Activated CD4-positive, alpha-beta memory T cell treated with anti-CD3 and anti-CD28 coated beads for 36 hours (primary cell): ENCODE data around the gene MICAL1. TPM values are rescaled to one million over a fixed set of nuclear protein-coding genes. Genes with fewer than 3 reads are reported as not detected.
A peak's percentile ranks its signal among the peaks of the same experiment; 100 is the strongest.

ENCODE experiments used
- CTCF ChIA-PET: fragments of 350-600 bp; sonication (Branson Sonifier 250); formaldehyde crosslinking; loops from one replicate; lab custom pipeline; 2021; ENCODE audit warnings: antibody characterized with exemption, inconsistent platforms; lab: Charles Lee
- POLR2A ChIA-PET: fragments of 350-600 bp; sonication (Branson Sonifier 250); formaldehyde crosslinking; loops from one replicate; lab custom pipeline; 2021; ENCODE audit warnings: antibody characterized with exemption; lab: Charles Lee
- DNase-seq: peaks from one replicate; pipeline ENCODE4 v3.0.0-alpha.2; 2020
- H3K27ac Mint-ChIP-seq: one replicate; pipeline ENCODE4 v1.8.0; 2021; ENCODE audit warnings: mixed read lengths
- H3K27me3 Mint-ChIP-seq: one replicate; pipeline ENCODE4 v1.8.0; 2021; ENCODE audit warnings: mixed read lengths
- H3K36me3 Mint-ChIP-seq: one replicate; pipeline ENCODE4 v1.8.0; 2021; ENCODE audit warnings: mixed read lengths
- H3K4me1 Mint-ChIP-seq: one replicate; pipeline ENCODE4 v1.8.0; 2021; ENCODE audit warnings: low read depth, mixed read lengths
- H3K4me3 Mint-ChIP-seq: one replicate; pipeline ENCODE4 v1.8.0; 2021; ENCODE audit warnings: mild to moderate bottlenecking, mixed read lengths
- H3K9me3 Mint-ChIP-seq: one replicate; pipeline ENCODE4 v1.8.0; 2021; ENCODE audit warnings: mixed read lengths
- intact Hi-C: fragments of 100-400 bp; cut with micrococcal nuclease; formaldehyde crosslinking; loops from one replicate; pipeline ENCODE4 v1.15.1; 2023
- total RNA-seq, 2 experiments: library from RNA; stranded (reverse); gene quantifications; one replicate each; pipeline ENCODE4 v1.2.3, GENCODE V29; 2021

MICAL1 gene
- total RNA-seq, 2 experiments from 2014 or later = 39.4 to 45.0 TPM

DNA sequence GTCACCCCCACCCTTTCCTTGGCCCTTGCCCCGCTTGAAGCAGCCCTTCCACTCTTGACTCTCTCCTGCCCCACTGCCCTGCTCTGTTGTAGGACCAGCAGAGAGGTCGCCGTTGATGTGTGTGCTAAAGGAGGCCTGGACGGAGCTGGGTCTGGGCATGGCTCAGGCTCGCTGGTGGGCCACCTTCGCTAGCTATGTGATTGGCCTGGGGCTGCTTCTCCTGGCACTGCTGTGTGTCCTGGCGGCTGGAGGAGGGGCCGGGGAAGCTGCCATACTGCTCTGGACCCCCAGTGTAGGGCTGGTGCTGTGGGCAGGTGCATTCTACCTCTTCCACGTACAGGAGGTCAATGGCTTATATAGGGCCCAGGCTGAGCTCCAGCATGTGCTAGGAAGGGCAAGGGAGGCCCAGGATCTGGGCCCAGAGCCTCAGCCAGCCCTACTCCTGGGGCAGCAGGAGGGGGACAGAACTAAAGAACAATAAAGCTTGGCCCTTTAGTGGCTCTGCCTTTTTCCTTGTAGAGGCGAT is 12.1 kb downstream of the MICAL1 start:
- H3K27ac Mint-ChIP-seq = no peak overlapping the region
- peaks cover 23% of the 10 kb centered on the region for H3K4me1 Mint-ChIP-seq
- no peak for DNase-seq

GRCh38 chr6:109442393-109442924 is 13.1 kb downstream of the MICAL1 start:
- no peak for DNase-seq
- Mint-ChIP-seq H3K4me3 (peak overlapping the region; percentile 87), H3K27me3 (no peaks in the 10 kb centered on the region), H3K4me1 (peaks cover 21% of the 10 kb centered on the region), H3K27ac (peak overlapping the region; percentile 28), H3K36me3 (peaks cover 17% of the 10 kb centered on the region), H3K9me3 (no peaks in the 10 kb centered on the region)
- intact Hi-C loops = loop anchor here (5.0 kb wide), 1 partner anchor 255 kb away; no protein-coding TSS in a partner anchor
- POLR2A ChIA-PET = interaction anchor here (1.6 to 3.5 kb wide), 5 partner anchors 8 to 69 kb away, joined by 8 to 37 read pairs (median 14); partner anchors contain the start of genes CD164, MICAL1 and ZBTB24
- CTCF ChIA-PET = interaction anchor here (1.2 to 6.0 kb wide), 5 partner anchors 9 to 255 kb away, joined by 3 to 37 read pairs (median 8); partner anchors contain the start of gene MICAL1

More for the DNA sequence above, 12.1 kb downstream of the MICAL1 start:
- ChIA-PET CTCF (interaction anchor here (0.6 to 6.0 kb wide), 3 partner anchors 12 to 596 kb away, joined by 3 to 37 read pairs (median 4); partner anchors contain the start of gene MICAL1), POLR2A (interaction anchor here (1.5 to 3.5 kb wide), 4 partner anchors 10 to 61 kb away, joined by 4 to 37 read pairs (median 8); partner anchors contain the start of genes CD164, MICAL1 and ZBTB24)
- Mint-ChIP-seq H3K27me3 (no peaks in the 10 kb centered on the region), H3K9me3 (no peaks in the 10 kb centered on the region), H3K4me3 (no peak overlapping the region), H3K36me3 (peaks cover 17% of the 10 kb centered on the region)
- intact Hi-C loops = loop anchor here (5.0 kb wide), 1 partner anchor 256 kb away; no protein-coding TSS in a partner anchor

DNA sequence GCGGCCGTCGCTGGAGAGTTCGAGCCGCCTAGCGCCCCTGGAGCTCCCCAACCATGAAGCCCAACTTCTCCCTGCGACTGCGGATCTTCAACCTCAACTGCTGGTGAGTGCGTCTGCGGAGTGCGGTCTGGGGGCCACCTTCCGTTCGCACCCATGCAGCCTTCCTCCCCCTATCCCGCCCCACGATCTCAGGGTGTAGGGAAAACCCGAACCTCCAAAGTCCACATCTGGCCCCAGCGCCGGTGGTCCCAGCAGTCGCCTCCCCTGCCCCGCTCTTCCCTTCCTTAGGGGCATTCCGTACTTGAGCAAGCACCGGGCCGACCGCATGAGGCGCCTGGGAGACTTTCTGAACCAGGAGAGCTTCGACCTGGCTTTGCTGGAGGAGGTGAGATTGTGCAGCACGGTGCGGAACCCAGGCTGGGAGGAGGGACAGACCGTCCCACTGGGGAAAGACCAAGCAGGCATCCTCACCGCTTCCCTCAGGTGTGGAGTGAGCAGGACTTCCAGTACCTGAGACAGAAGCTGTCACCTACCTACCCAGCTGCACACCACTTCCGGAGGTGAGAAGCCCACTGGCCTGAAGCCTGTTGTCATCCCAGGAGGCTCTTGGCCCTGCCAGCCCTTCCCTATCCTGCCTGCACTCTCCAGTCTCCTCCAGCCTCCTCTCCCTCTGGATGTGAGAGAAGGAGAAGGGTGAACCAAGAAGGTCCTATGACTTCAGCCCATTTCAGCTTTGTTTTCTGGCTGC is 14.3 kb downstream of the MICAL1 start:
- CTCF ChIA-PET = interaction anchor here (1.2 to 6.0 kb wide), 7 partner anchors 11 to 254 kb away, joined by 3 to 37 read pairs (median 8); partner anchors contain the start of gene MICAL1
- Mint-ChIP-seq H3K36me3 (peaks cover 17% of the 10 kb centered on the region), H3K9me3 (no peaks in the 10 kb centered on the region), H3K27ac (peak overlapping the region; percentile 82), H3K4me1 (peaks cover 21% of the 10 kb centered on the region), H3K4me3 (peak overlapping the region; percentile 87), H3K27me3 (no peaks in the 10 kb centered on the region)
- intact Hi-C loops = loop anchor here (2.0 to 5.0 kb wide), 3 partner anchors 42 to 346 kb away; partner anchors contain the start of genes CEP57L1, SESN1 and ZBTB24
- POLR2A ChIA-PET = interaction anchor here (0.8 to 3.5 kb wide), 9 partner anchors 9 to 68 kb away, joined by 3 to 37 read pairs (median 8); partner anchors contain the start of genes CD164, MICAL1 and ZBTB24
- peak; percentile 64 for DNase-seq

DNA sequence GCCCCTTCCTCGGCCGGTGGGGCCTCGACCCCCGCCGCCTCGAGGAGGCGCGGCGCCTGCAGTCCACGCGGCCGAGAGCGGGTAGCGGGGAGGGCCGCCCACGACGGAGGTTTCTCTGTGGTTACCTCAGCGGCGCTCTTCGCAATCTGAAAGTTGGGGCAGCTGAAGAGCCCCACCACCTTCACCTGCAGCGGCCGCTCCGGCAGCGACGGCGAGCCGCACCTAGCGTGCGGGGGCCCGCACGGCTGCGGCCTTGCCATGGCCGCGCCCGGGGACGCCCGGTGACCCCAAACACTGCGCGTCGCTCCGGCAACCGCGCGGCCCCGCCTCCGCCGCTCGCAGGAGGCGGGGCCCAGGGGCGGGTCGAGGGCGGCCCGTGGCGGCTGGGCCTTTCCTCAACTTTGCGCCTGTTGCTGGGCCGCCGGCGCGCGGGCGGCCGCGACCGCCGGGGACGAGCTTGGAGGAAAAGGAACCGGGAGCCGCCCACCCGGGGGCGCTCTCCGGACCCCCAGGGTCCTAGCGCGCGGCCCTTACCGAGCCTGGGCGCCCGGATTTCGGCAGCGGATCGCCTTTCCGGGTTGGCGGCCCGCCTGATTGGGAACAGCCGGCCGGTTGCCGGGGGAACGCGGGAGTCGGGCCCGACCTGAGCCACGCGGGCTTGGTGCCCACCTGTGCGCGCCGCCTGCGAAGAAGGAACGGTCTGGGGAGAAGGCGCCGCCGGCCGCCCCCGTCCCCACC is 15.1 kb downstream of the MICAL1 start, which contains the start of the genes PPIL6 and SMPD2:
PPIL6 (minus strand) TSS at position 298 of the 738 bp plus-strand sequence; CDS start at position 260, 38 bp downstream.
SMPD2 (plus strand) TSS at position 394 of the 738 bp plus-strand sequence. CDS start 398 bp downstream, outside the sequence.
- H3K36me3 Mint-ChIP-seq = peaks cover 16% of the 10 kb centered on the region
- ChIA-PET POLR2A (interaction anchor here (1.1 to 3.5 kb wide), 8 partner anchors 10 to 67 kb away, joined by 3 to 37 read pairs (median 9); partner anchors contain the start of genes CD164, MICAL1 and ZBTB24), CTCF (interaction anchor here (1.0 to 2.9 kb wide), 5 partner anchors 10 to 57 kb away, joined by 3 to 19 read pairs (median 8); partner anchors contain the start of gene MICAL1)
- peak within 1 kb of the TSS; percentile 82 for H3K27ac Mint-ChIP-seq
- H3K4me3 Mint-ChIP-seq = peak within 1 kb of the TSS; percentile 87
- H3K27me3 Mint-ChIP-seq = no peaks in the 10 kb centered on the region
- peak; percentile 84 for DNase-seq
- peaks cover 21% of the 10 kb centered on the region for H3K4me1 Mint-ChIP-seq
- H3K9me3 Mint-ChIP-seq = no peaks in the 10 kb centered on the region
- intact Hi-C loops = loop anchor here (1.0 to 5.0 kb wide), 6 partner anchors 15 to 346 kb away; partner anchors contain the start of genes AK9, CD164, CEP57L1 and FIG4

GRCh38 chr6:109436041-109436440 is 19.5 kb downstream of the MICAL1 start:
- ChIA-PET POLR2A (no interaction called here), CTCF (interaction anchor here (1.4 kb wide), 1 partner anchor 52 kb away, joined by 4 read pairs; no protein-coding TSS in a partner anchor)
- no peak overlapping the region for H3K4me3 Mint-ChIP-seq
- DNase-seq = no peak
- peaks cover under 1% of the 10 kb centered on the region for H3K36me3 Mint-ChIP-seq
- intact Hi-C loops = no loop called here
- no peaks in the 10 kb centered on the region for H3K9me3 Mint-ChIP-seq
- H3K27me3 Mint-ChIP-seq = no peaks in the 10 kb centered on the region
- H3K4me1 Mint-ChIP-seq = peaks cover 3% of the 10 kb centered on the region
- no peak overlapping the region for H3K27ac Mint-ChIP-seq

- intact Hi-C loops = no loop called here
- no peak overlapping the region for H3K27ac Mint-ChIP-seq
- DNase-seq = no peak
- H3K4me3 Mint-ChIP-seq = no peak overlapping the region
- H3K9me3 Mint-ChIP-seq = no peaks in the 10 kb centered on the region
- H3K27me3 Mint-ChIP-seq = no peaks in the 10 kb centered on the region
- no peaks in the 10 kb centered on the region for H3K4me1 Mint-ChIP-seq
- H3K36me3 Mint-ChIP-seq = no peaks in the 10 kb centered on the region
- CTCF ChIA-PET = no interaction called here
- POLR2A ChIA-PET = interaction anchor here (0.5 kb wide), 1 partner anchor 167 kb away, joined by 3 read pairs; no protein-coding TSS in a partner anchor
Observed at GRCh38 chr6:109434456-109434855, 21.1 kb downstream of the MICAL1 start.

- H3K27ac Mint-ChIP-seq = no peak overlapping the region
- no peak overlapping the region for H3K4me3 Mint-ChIP-seq
Observed at GRCh38 chr6:109429496-109429895, 26.1 kb downstream of the MICAL1 start.

DNA sequence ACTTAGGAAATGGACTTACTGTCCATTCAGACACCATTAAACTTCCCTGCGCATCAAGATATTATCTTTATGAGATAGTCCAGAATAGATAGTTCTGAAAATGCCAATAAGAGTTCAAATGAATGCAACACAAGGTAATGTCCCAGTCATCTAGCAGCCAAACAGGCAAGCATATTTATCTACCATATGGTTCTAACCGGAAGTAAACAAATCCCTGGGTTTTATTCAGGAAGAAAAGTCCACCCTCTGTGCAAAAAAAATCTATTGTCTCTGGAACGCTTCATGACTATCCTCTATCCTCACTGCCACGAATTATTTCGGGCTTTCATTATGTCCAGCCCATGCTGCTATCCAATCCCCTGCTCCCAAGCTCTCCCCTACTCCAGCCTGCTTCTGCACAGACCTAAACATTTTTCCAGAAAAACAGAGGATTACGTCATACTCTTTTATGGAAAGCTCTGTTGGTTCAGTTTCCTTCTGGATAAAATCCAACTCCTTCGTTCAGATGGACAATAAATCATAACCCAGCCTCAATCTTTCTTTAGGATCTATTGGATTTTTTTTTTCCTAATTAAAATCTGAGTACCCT is 26.6 kb downstream of the MICAL1 start:
- no peaks in the 10 kb centered on the region for H3K36me3 Mint-ChIP-seq
- peaks cover 1% of the 10 kb centered on the region for H3K27me3 Mint-ChIP-seq
- DNase-seq = no peak
- ChIA-PET CTCF (no interaction called here), POLR2A (interaction anchor here (0.6 kb wide), 1 partner anchor 40 kb away, joined by 3 read pairs; no protein-coding TSS in a partner anchor)
- intact Hi-C loops = no loop called here
- no peak overlapping the region for H3K27ac Mint-ChIP-seq
- no peak overlapping the region for H3K4me3 Mint-ChIP-seq
- H3K9me3 Mint-ChIP-seq = no peaks in the 10 kb centered on the region
- H3K4me1 Mint-ChIP-seq = peaks cover 3% of the 10 kb centered on the region

More at GRCh38 chr6:109429496-109429895, 26.1 kb downstream of the MICAL1 start:
- intact Hi-C loops = no loop called here
- ChIA-PET POLR2A (no interaction called here), CTCF (no interaction called here)
- DNase-seq = no peak
- Mint-ChIP-seq H3K9me3 (no peaks in the 10 kb centered on the region), H3K4me1 (peaks cover 3% of the 10 kb centered on the region), H3K27me3 (peaks cover 1% of the 10 kb centered on the region), H3K36me3 (no peaks in the 10 kb centered on the region)

- Mint-ChIP-seq H3K4me3 (no peak overlapping the region), H3K36me3 (no peaks in the 10 kb centered on the region), H3K9me3 (no peaks in the 10 kb centered on the region), H3K27ac (no peak overlapping the region), H3K27me3 (peaks cover 1% of the 10 kb centered on the region), H3K4me1 (peaks cover 3% of the 10 kb centered on the region)
- no peak for DNase-seq
- ChIA-PET POLR2A (no interaction called here), CTCF (no interaction called here)
- intact Hi-C loops = no loop called here
Observed at GRCh38 chr6:109424946-109425345, 30.6 kb downstream of the MICAL1 start.

DNA sequence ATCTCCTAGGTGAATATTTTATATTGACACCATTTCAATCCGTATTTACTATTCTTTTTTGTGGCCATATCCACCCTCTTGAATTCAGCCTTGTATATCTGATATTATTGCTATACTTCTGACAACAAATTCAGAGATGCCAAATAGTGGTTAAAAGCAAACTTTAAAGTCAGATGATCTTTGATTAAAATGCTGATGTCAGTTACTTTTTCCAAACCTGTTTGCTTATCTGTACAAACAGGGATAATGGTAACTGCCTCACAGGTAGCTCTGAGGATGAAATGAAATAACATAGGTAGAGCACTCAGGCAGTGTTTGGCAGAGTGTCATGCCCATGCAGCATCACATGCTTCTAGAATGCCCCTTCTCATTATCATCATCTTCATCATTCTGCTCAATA is 34.4 kb downstream of the MICAL1 start:
- no peaks in the 10 kb centered on the region for H3K27me3 Mint-ChIP-seq
- no peak overlapping the region for H3K4me3 Mint-ChIP-seq
- CTCF ChIA-PET = interaction anchor here (1.0 kb wide), 1 partner anchor 27 kb away, joined by 3 read pairs; no protein-coding TSS in a partner anchor
- intact Hi-C loops = no loop called here
- no peaks in the 10 kb centered on the region for H3K9me3 Mint-ChIP-seq
- H3K27ac Mint-ChIP-seq = no peak overlapping the region
- POLR2A ChIA-PET = no interaction called here
- peaks cover 2% of the 10 kb centered on the region for H3K4me1 Mint-ChIP-seq
- DNase-seq = no peak
- no peaks in the 10 kb centered on the region for H3K36me3 Mint-ChIP-seq
